Renal cortex interstitium (tissue), 11 donors: ENCODE data around the gene KCNQ2. TPM values are rescaled to one million over a fixed set of nuclear protein-coding genes. Genes with fewer than 3 reads are reported as not detected.

Experiments used
- DNase-seq, 11 donors: peaks; one replicate each; pipeline ENCODE4 v3.0.0-alpha.2; 2013; ENCODE audit warnings: low read depth in 9 of 11, low spot score in 4 of 11; ENCODE audit errors: extremely low read depth in 1 of 11
- polyA plus RNA-seq, 3 donors: library from polyadenylated mRNA; unstranded; fragments of 120-200 nt; gene quantifications; one replicate each; pipeline ENCODE4 v1.2.1, GENCODE V29; 2013; ENCODE audit not compliant: insufficient read length in 3 of 3

The KCNQ2 gene
- polyA plus RNA-seq, 3 donors, result 7.2 to 10.9 (median 8.5) TPM

GRCh38 chr20:63494420-63495166, 22.1 kb upstream of the KCNQ2 start:
- DNase-seq, result no peak

- DNase-seq, result no peak
Observed at GRCh38 chr20:63494084-63494419, 21.6 kb upstream of the KCNQ2 start.

GRCh38 chr20:63493563-63494020, 21.1 kb upstream of the KCNQ2 start:
- no peak for DNase-seq

- DNase-seq, result no peak
Observed at GRCh38 chr20:63492982-63493381, 20.5 kb upstream of the KCNQ2 start.

GRCh38 chr20:63492518-63492917, 20.1 kb upstream of the KCNQ2 start:
- DNase-seq, result no peak

- no peak for DNase-seq
Observed at GRCh38 chr20:63491635-63492230, 19.3 kb upstream of the KCNQ2 start.

- no peak for DNase-seq
Observed at GRCh38 chr20:63491078-63491477, 18.6 kb upstream of the KCNQ2 start.

GRCh38 chr20:63490416-63490815, 18.0 kb upstream of the KCNQ2 start:
- DNase-seq, result no peak

- no peak for DNase-seq
Observed at GRCh38 chr20:63488315-63489251, 16.1 kb upstream of the KCNQ2 start.

GRCh38 chr20:63487781-63488241, 15.4 kb upstream of the KCNQ2 start:
- no peak for DNase-seq

- DNase-seq, result no peak
Observed at GRCh38 chr20:63487116-63487764, 14.8 kb upstream of the KCNQ2 start.

GRCh38 chr20:63486300-63486855, 13.9 kb upstream of the KCNQ2 start:
- DNase-seq, result no peak

GRCh38 chr20:63484651-63485403, 12.4 kb upstream of the KCNQ2 start:
- DNase-seq, result no peak

- DNase-seq, result no peak
Observed at GRCh38 chr20:63484236-63484635, 11.8 kb upstream of the KCNQ2 start.

- no peak for DNase-seq
Observed at GRCh38 chr20:63483834-63484233, 11.4 kb upstream of the KCNQ2 start.

- DNase-seq, result no peak
Observed at GRCh38 chr20:63482021-63482587, 9.6 kb upstream of the KCNQ2 start.

GRCh38 chr20:63481503-63481902, 9.0 kb upstream of the KCNQ2 start:
- DNase-seq, result no peak
